Thoracic aorta endothelial cell (primary cell): ENCODE results near the gene TUBB8B. TPM values are rescaled to one million over a fixed set of nuclear protein-coding genes. Genes with fewer than 3 reads are reported as not detected.

Experiments used
- small RNA-seq: library from RNA; depleted of rRNA; stranded (forward); fragments of <200 nt; gene quantifications from one replicate; pipeline ENCODE3, GENCODE V24; 2012
- total RNA-seq: library from RNA; depleted of rRNA; stranded (reverse); fragments of >200 nt; gene quantifications from 2 replicates; pipeline ENCODE4 v1.2.3, GENCODE V29; 2012

Gene TUBB8B
- not detected in 2 replicates for total RNA-seq

DNA sequence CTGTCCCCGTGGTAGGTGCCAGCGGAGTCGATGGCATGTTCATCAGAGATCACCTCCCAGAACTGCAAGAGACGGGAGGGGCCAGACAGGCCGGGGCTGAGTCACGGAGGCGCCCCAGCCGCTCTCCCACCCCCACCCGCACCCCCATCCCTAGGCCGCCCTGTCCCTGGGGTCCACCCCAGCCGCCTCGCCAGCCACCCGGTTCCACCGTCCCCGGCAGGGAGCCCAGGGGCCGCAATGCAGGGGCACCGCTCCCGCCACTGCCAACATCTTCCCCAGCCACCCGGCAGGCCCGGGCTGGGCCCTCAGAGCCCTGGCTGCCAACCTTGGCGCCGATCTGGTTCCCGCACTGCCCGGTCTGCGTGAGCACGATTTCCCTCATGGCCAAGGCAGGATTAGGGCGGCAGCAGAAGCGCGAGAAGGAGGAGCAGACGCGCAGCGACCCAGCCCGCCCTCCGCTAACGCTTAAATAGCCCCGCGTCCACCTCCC lies at the start of gene TUBB8B:
TSS of gene TUBB8B (minus strand) at position 440 of the 490 bp plus-strand sequence. CDS start at position 382, 58 bp downstream.

Small RNAs within 50 kb of the gene (small RNA-seq; reads per million reads assigned to genes)
- not detected for gene AP001005.2

Other genes with a start within 250 kb of the TUBB8B start
- gene USP14, start 108.9 kb upstream of the TUBB8B start, total RNA-seq: 72.3 and 78.9 TPM in 2 replicates
- gene THOC1, start 218.4 kb upstream of the TUBB8B start, total RNA-seq: 80.6 and 81.3 TPM in 2 replicates